ENCODE data around the gene PSIP1.
A peak's percentile ranks its signal among the peaks of the same experiment; 100 is the strongest.
"Not testable (repeated sequence)": the region's sequence is repeated elsewhere in the genome, so short reads cannot be mapped to it uniquely, and the experiment has no call there.

PSIP1 gene

DNA sequence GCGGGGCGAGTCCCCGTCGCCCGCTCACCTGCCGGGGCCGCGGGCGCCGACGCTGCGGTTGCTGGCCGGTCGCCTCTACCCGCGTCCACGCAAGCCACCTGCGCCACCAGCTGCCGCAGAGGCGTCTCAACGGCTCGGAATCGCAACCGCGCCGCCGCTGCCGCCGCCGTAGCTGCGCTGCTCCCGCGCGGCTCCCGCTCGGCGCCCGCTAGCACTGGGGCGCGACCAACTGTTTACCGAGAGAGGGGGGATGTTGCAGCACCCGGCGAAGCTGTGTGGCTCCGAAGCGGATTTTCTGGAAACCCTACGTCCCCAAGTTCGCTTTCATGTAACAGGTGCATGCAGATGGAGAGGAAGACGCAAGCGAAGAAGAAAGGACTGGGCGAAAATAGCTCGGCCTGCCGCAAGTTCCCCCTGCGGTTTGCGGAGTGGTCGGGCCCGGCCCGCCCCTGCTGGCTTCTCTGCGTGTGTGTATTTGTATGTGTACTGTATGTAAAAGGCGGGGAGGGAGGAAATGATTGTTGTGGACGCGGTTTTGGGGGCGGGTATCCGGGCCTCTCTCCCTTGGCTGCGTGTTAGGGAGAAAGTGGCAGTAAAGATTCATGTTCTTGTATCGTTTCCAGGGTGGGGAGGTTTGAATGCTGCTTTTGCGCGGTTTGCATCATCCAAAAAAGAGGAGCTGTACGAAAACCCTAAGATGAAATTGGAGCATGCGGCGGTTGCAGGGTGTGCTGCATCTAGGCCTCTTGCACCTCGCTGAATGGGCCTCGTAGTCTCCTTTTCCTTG is at the start of gene PSIP1:
TSS of gene PSIP1 (minus strand) at position 182 of the 787 bp plus-strand sequence. CDS start 782 bp downstream, outside the sequence.
- FAIRE-seq, result peak; percentile 14

DNA sequence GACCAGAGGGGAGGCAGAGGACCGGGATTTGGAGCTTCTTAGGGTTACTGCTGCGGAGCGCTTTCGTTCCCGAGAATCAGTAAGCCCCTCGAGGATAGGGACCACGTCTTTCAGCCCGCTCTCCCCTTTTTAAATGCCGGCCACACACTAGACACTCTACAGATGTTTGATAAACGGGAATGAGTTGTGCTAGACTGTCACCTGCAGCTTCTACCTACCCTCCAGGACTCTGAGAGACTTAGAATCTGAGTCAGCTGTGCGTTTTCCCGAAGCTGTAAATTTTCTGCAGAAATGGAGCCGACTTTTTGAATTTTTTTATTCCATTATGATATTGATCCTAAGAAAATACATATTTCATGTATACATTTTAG is 42.7 kb upstream of the PSIP1 start:
- FAIRE-seq, result no peak

DNA sequence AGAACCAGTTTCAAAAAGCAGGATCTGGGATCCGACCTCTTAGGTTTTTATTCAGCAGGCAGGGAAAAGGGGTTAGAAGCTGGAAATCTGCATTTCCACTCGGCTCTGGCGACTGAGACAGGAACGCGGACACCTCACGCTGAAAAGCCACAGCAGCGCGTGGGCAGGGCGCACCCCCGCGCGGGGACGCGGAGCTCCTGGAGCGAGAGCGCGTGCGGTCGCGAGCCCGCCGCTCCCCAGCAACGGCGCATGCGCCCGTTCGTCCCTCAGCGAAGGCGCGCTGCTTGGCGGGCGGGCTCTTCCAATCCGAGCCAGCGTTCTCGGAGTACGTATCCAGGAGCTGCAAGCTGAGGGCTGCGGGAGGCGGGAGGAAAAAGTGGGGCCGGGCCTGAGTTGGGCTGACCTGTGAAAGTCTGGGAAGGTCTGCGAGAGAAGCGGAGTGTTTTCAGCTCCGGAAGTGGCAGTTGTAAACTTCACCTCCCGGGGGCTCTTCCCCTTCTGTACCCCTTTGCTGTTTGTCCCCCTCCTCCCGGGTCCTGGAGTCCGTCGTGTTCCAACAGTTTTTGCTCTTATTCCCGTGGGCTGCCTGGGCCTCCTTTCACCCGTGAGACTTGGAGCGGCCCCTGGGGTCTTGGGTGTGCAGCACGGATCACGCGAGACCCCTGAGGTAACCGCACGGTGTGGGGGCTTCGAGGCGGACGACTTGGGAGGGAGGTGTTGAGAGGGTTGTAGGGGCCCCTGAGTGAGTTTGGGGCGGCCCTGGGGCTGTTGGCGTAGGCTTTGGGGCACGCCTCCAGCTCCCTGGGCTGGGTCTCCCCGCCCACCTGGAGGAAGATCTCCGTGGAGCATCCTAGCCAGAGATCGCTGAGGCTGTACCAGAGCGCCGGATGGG is 42.1 kb upstream of the PSIP1 start, which contains the start of gene CCDC171:
TSS of gene CCDC171 (plus strand) at position 408 of the 892 bp plus-strand sequence. CDS start 11,046 bp downstream, outside the sequence.
- peak; percentile 29 for FAIRE-seq

DNA sequence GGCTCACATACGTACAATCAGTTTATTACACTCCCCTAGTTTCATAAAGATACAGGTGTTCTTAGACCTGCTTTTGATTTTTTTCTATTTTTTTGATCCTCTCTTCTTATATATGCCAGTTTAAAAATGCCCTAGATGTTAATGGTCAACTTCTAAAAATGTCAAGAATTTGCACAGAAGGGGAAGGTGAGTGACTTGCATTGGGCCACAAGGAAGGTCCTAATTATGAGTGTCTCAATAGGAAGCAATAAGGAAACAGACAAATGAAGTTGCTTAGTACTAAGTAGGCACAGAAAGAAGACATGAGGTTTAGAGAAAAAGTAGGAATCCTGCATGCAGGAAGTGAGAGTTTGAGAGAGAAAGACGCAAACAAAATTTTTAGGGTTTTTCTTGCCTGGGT is 38.8 kb upstream of the PSIP1 start:
- no peak for FAIRE-seq

DNA sequence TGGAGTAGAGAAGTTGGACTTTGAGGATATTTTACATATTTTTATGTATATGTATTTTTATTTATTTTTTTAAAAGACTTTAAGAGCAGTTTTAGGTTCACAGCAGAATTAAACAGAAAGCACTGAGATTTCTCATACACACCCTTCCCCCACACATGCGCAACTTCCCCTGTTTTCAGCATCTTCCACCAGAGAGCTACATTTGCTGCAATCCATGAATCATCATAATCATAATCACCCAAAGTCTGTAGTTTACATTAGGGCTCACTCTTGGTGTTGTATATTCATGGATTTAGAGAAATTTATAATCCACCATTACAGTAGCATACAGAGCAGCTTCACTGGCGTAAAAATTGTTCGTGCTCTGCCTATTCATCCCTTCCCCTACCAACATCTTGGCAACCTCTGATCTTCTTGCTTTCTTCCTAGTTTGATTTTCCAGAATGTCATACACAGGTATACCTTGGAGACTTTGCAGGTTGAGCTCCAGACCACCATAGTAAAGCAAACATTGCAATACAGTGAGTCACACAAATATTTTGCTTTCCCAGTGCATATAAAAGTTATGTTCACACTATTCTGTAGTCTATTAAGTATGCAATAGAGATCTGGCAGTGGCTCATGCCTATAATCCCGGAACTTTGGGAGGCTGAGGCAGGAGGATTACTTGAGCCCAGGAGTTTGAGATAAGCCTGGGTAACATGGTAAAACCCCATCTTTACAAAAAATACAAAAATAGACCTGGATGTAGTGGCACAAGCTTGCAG is 32.5 kb upstream of the PSIP1 start:
- FAIRE-seq, result no peak

DNA sequence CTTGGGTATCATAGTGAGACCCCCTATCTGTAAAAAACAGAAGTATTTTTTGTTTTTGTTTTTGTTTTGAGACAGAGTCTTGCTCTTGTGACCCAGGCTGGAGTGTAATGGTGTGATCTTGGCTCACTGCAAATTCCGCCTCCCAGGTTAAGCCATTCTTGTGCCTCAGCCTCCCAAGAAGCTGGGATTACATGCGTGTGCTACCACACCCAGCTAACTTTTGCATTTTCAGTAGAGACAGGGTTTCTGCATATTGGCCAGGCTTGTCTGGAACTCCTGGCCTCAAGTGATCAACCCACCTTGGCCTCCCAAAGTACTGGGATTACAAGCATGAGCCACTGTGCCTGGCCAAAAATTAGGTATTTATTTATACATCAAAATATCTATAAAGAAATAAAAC is 31.9 kb upstream of the PSIP1 start:
- no peak for FAIRE-seq

DNA sequence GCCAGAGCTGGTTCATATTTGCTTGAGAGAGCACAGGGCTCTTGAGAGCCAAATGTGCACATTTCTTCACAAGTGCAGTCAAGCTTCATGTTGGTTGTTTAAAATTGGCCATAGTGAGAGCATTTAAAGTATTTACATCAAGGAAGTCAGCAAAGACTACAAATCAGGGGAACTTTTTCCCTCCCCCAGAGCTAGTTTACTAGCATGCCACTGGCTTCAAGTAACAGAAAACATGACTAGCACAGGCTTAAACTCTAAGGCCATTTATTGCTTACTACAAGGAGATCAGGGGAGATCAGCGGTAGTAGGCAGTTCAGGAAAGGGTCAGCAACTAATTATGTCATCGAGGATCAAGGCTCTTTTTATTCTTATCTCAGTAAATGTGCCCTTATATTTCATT is 31.1 kb upstream of the PSIP1 start:
- no peak for FAIRE-seq

DNA sequence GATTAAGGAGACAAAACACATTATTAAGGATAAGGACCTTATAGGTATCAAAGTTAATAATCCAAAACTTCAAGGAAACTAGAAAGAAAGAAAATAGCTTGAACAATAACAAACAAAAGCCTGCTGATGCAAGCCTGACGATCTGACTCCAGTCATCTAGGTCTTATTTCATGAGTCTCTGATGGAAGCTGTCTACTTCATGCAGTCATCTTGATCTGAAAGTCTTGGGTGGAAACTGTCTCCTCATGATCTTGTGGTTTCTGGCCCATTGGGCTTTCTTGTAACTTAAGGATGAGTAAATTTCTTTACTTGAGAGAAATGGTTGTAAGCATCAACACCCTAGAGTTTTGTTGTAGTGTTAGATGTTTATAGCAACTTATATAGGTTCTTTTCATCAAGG is 20.6 kb upstream of the PSIP1 start:
- no peak for FAIRE-seq

DNA sequence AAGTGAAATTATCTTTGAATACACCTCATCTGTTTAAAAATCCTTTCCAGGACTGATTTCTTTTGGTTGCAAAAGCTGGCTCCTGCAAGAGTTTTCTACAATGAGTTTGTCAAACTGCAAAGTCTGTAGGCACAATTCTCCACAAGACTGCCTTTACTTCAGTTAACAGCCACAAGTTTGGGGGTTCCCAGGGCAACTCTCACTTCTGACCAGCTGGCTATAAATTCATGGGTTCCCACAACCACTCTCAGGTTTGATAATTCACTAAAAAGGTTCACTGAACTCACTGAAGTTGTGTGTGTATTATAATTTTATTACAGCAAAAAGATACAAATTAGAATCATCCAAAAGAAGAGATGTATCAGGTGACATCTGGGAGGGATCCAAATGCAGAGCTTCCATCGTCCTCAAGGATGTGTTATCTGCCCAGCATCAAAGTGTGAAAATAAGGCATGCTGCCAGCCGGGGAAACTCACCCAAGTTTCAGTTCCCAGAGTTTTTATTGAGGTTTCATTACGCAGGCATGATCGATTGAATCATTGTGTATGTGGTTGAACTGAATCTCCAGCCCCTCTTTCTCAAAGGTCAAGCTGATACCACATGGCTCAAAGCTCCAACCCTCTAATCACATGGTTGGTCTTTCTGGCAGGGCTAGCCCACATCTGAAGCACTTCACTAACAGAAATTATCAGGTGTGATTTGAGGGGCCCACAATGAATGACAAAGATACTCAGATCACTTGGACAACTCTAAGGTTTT is 19.0 kb upstream of the PSIP1 start:
- no peak for FAIRE-seq

DNA sequence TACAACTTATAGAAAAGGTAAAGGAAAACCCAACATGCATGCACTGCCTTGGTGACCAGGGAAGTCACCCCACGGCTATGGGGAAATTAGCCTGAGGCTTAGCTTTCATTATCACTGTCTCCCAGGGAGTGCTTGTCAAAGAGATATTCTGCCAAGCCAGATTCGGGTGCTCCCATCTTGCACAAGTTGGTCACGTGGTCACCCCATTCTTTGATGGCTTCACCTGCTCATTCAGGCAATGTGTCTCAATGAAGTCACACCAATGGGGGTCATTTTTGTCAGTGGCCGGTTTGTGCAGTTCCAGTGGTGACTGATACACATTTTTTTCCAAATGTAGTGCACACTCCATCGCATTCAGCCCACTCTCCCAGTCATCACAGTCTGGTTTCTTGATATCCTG is 16.3 kb upstream of the PSIP1 start:
- not testable (repeated sequence) for FAIRE-seq

DNA sequence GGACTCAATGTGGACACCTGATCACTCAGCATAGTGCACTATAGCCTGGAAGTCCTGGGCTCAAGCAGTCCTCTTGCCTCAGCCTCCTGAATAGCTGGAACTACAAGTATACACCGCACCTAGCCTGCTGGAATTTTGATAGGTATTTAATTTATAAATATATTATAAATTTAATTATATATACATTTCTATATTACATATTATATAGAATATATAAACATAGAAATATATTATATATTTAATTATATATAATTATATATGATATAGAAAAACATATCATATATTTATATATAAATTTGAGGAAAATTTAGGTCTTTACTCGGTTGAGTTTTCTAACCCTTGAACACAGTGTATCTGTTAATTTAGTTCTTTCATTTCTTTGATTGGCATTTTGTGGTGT is 15.2 kb upstream of the PSIP1 start:
- FAIRE-seq, result peak; percentile 94

DNA sequence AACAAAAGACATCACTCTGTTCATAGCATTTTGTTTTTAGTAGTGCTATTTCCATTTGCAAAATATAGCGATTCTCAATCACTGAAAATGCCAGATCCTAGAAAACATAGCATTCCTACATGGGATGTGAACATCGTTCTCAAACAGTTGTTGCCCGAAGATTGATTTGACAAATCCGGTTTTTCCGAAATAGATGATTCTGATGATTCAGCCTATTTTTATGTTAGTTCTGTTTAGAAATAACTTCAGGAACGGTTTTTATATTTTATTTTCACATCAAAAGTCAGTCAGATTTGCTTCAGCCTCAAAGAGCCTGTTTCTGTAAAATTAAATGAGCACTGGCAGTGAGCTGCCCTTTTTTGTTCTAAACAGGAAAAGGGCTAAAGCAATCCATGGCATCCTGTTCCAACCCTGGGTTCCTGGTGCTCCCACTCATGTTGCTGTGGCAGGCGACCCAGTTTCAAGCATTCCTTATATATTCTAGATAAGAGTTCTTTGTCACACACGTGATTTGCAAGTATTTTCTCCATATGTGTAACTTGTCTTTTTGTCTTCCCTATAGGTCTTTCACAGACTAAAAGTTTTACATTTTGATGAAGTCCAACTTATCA is 14.2 kb upstream of the PSIP1 start:
- no peak for FAIRE-seq

DNA sequence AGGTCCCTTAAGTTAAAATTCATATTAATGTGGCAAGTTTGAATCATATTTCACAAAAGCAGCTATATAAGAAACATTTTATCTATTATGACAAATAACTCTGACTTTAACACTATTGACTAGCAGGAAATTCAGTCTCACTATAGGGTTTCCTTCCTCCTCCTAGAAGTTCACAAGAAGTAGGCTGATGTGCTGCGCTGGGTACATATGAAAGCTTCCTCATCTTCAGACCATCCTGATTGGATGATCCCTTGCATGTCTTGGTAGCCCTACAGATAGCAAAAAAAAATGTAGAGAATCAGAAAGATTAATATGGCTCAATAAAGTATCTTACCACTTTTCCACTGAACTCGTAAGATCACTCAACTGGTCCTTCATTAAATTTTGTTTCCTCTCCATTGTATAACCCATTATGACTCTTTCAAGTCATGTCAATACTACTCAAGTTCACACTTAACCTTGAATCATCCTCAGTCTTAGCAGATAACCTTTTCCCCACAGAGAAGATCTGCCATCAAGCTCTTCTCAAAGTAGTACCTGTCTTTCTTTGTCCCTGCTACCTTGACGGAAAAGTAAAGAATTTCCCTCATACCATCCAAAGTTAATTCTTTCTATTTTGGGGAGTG is 11.5 kb upstream of the PSIP1 start:
- FAIRE-seq, result no peak

DNA sequence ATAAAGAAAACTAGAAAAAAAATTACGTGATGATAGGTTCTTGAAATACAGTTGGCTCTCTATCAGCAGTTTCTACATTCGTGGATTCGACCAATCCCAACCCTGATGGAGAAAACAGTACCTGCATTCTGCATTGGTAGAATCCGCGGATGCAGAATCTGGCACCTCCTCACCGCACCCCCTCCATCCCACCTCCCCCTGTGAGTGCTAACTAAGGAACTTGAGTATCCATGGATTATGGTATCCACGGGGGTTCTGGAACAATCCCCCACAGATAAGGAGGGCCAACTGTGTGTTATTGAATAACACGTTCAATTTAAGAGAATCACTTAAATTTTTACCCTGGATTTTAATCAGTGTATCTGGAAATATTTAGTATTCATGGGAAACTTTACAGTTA is 10.5 kb upstream of the PSIP1 start:
- FAIRE-seq, result no peak

DNA sequence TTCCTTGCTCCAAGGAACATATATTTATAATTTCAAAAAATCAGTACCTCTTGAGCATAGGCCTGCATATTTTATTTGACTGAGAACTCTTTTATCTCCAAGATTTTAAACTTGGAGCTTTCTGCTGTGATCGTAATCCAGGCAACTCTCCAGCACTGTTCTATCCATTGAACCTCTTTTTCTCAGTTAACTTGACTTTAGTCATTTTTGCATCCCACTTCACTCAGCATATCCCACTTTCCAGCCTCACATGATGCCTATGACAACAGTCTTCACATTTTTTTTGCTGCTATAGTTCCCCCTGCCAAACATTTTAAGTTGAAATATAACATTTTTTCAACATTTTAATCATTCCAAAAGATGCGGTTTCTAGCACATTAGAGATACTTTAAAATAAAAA is 9.1 kb upstream of the PSIP1 start:
- no peak for FAIRE-seq

DNA sequence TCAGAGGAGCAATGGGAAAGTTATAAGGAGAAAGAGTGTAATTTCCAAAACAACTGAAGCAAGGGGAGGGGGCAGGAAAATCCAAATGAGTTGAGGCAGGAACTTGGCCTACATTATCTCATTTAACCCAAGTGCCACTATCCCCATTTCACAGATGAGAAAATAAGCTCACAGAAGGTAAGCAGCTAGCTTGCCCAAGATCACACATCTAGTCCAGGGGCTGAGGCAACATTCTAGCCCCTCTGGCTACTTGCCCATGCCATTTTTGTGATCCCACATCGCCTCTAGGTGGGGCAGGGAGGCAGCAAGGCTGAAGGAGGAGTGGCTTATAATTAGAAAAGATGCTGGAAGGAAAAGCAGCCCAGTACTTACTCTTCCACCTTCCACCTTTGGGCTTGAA is 2.6 kb upstream of the PSIP1 start:
- FAIRE-seq, result no peak

DNA sequence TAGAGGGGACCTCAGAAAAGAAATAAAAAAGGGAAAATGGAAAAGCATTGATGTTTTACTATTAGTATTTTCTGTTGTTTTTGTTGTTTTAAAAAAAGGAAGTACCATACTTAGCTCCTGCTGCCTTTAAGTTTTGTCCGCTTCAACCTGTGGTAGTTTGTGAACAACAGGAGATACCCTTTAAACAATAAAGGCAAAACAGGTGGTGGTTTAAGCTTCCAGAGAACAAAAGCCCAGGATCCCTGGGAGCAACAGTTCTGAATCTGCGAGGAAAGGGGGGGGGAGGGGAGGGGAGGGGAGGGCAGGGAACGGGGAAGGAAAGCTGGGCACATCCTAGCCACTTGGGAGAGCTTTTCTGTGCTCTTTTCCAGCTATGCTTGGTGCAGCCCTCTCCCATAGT is 2.1 kb upstream of the PSIP1 start:
- FAIRE-seq, result no peak

DNA sequence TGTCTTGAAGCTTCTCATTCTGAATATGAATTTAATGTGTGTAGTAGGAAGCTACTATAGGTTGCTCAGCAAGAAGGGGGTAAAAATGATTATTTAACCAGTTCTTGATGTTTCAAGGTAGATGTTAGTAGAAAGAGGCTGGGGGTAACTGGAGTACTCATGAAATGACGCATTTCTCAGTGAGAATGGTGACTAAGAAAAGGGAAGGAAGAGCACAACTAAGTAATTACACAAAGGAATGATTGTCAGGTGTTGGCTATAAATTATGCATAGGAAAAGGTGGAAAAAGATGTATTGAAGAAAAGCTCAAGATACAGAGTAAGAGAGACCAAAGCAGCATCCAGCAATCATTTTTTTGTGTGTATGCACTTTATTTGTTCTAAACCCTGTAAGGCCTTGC is 1.4 kb upstream of the PSIP1 start:
- no peak for FAIRE-seq

DNA sequence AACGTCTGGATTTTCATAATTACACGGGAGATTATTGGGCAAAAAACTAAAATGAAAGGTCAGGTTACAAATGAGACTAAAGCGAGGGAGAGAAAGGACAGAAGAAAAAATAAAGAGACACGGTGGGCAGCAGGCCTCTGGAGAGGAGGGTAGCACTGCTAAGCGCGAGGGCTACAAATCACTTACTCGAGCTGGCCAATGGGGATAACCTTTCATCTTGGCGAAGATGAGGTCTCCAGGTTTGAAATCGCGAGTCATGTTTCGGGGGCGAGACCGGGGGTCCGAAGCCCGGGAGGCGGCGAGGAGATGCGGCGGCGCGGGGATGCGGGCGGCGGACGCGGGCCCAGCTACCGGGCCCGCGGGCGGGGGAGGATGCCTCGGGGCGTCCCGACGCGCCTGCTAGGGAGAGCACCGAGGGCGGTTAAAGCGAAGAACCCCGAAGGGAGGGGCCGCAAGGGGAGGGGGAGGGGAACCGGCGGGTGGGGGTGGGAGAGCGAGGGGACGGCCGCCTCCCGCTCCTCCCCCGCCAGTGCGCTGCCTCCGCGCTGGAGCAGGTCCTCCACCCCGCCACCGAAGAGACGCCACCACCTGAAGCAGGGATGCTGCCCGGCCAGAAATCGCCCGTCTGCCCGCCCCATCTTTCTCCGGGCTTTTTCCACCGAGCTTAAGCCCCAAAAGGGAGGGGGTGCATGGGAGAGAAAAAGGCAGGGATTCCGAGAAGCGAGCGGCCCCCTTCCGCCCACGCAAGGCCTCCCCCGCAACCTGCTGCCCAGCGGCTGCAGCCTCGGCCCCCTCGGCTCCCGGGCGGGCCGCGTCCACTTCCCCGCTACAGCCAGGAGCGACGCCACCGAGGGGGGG is 610 bp downstream of the PSIP1 start:
- no peak for FAIRE-seq

DNA sequence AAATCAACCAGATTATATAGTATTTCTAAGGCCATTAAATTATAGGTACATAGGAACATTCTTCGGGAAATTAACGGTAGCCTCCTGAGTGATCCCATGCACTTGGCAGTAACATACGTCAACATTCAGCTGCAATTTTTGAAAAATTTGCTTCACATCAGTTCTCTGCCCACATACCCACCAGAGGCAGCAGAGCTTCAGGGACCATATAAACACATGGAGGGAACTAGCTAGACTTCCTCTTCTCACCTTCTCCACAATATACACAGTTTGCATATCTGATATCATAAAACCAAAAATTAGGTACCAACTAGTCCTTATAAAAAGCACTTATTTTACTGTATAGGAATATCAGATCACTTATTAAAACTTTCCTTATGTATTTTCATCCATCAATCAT is 4.8 kb downstream of the PSIP1 start:
- FAIRE-seq, result no peak

DNA sequence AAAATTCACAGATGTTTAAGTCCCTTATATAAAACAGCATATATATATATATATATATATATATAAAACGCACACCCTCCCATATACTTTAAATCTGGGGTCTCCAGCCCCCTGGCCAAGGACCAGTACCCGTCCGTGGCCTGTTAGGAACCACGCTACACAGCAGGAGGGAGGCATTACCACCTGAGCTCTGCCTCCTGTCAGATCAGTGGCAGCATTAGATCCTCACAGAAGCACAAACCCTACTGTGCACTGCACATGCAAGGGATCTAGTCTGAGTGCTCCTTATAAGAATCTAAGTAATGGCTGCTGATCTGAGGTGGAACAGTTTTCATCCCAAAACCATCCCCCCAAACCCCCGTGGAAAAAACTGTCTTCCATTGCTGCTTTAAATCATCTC is 9.0 kb downstream of the PSIP1 start:
- no peak for FAIRE-seq

Data from A204.1 (cell line).